Measurements from ENCODE around the gene ACIN1. TPM values are rescaled to one million over a fixed set of nuclear protein-coding genes. Genes with fewer than 3 reads are reported as not detected.

The ACIN1 gene
- polyA plus RNA-seq, 3 donors = 43.6 to 81.4 (median 79.3) TPM

- no peak overlapping the region for H3K27ac ChIP-seq (ENCODE audit: low read depth, low read length)
Measured at GRCh38 chr14:23069413-23069806, 25.5 kb downstream of the ACIN1 start.

GRCh38 chr14:23068789-23069412 is 26.0 kb downstream of the ACIN1 start:
- WGBS, 3 donors = 27 to 32% (median 30%) methylated on average over 8 of the region's 8 CpGs
- no peak overlapping the region for H3K27ac ChIP-seq (ENCODE audit: low read depth, low read length)

More at GRCh38 chr14:23069413-23069806, 25.5 kb downstream of the ACIN1 start:
- WGBS, 3 donors = 72 to 80% (median 77%) methylated on average over 4 of the region's 4 CpGs

- 72 to 80% (median 76%) methylated on average over 14 of the region's 14 CpGs for WGBS, 3 donors
- no peak overlapping the region for H3K27ac ChIP-seq (ENCODE audit: low read depth, low read length)
Measured at GRCh38 chr14:23067847-23068788, 26.8 kb downstream of the ACIN1 start.

GRCh38 chr14:23066855-23067744 is 27.8 kb downstream of the ACIN1 start:
- no peak overlapping the region for H3K27ac ChIP-seq (ENCODE audit: low read depth, low read length)
- WGBS, 3 donors = 88 to 90% (median 90%) methylated on average over 22 to 23 of the region's 23 CpGs

GRCh38 chr14:23066368-23066767 is 28.6 kb downstream of the ACIN1 start:
- 70 to 90% (median 87%) methylated on average over 3 of the region's 3 CpGs for WGBS, 3 donors

GRCh38 chr14:23063601-23064000 is 31.3 kb downstream of the ACIN1 start:
- WGBS, 3 donors = 82 to 95% (median 91%) methylated on average over 5 of the region's 5 CpGs
- no peak overlapping the region for H3K27ac ChIP-seq (ENCODE audit: low read depth, low read length)

More at GRCh38 chr14:23066368-23066767, 28.6 kb downstream of the ACIN1 start:
- H3K27ac ChIP-seq (ENCODE audit: low read depth, low read length) = no peak overlapping the region

- no peak overlapping the region for H3K27ac ChIP-seq (ENCODE audit: low read depth, low read length)
- 17 to 30% (median 22%) methylated on average over 4 of the region's 4 CpGs for WGBS, 3 donors
Measured at GRCh38 chr14:23062002-23062401, 32.9 kb downstream of the ACIN1 start.

GRCh38 chr14:23060536-23061260 is 34.2 kb downstream of the ACIN1 start:
- 93 to 94% (median 94%) methylated on average over 17 of the region's 17 CpGs for WGBS, 3 donors
- H3K27ac ChIP-seq (ENCODE audit: low read depth, low read length) = no peak overlapping the region

- 88 to 92% (median 89%) methylated on average over 29 to 32 of the region's 32 CpGs for WGBS, 3 donors
- H3K27ac ChIP-seq (ENCODE audit: low read depth, low read length) = no peak overlapping the region
Measured at GRCh38 chr14:23058654-23059504, 36.1 kb downstream of the ACIN1 start.

- WGBS, 3 donors = 1 to 2% (median 2%) methylated on average over 50 to 51 of the region's 51 CpGs
- H3K27ac ChIP-seq (ENCODE audit: low read depth, low read length) = no peak overlapping the region
Measured at GRCh38 chr14:23057757-23058653, 36.9 kb downstream of the ACIN1 start.

GRCh38 chr14:23056956-23057756 is 37.8 kb downstream of the ACIN1 start, which contains the start of gene CDH24:
CDH24 (minus strand) TSS chr14:23057520; CDS start chr14:23055733, 1,787 bp downstream.
- H3K27ac ChIP-seq (ENCODE audit: low read depth, low read length) = no peak within 1 kb of the TSS
- WGBS, 3 donors = 2 to 5% (median 4%) methylated on average over 32 to 73 of the region's 73 CpGs

- 5 to 13% (median 9%) methylated on average over 16 to 17 of the region's 17 CpGs for WGBS, 3 donors
- H3K27ac ChIP-seq (ENCODE audit: low read depth, low read length) = no peak overlapping the region
Measured at GRCh38 chr14:23056145-23056955, 38.6 kb downstream of the ACIN1 start.

- WGBS, 3 donors = 62 to 82% (median 74%) methylated on average over 6 of the region's 6 CpGs
Measured at GRCh38 chr14:23055621-23056144, 39.3 kb downstream of the ACIN1 start.

GRCh38 chr14:23055147-23055550 is 39.8 kb downstream of the ACIN1 start:
- 93 to 96% (median 96%) methylated on average over 12 of the region's 12 CpGs for WGBS, 3 donors
- no peak overlapping the region for H3K27ac ChIP-seq (ENCODE audit: low read depth, low read length)

More at GRCh38 chr14:23055621-23056144, 39.3 kb downstream of the ACIN1 start:
- no peak overlapping the region for H3K27ac ChIP-seq (ENCODE audit: low read depth, low read length)
